Urinary bladder (tissue), 4 donors: ENCODE measurements around the gene PARK7. TPM values are rescaled to one million over a fixed set of nuclear protein-coding genes. Genes with fewer than 3 reads are reported as not detected.

Experiments
- DNase-seq: peaks from one replicate; pipeline ENCODE4 v3.0.0-alpha.2; 2015; ENCODE audit errors: extremely low spot score
- H3K27ac ChIP-seq: one replicate; pipeline ENCODE4 v1.5.1; 2013; ENCODE audit warnings: low read depth, mild to moderate bottlenecking, moderate library complexity
- H3K36me3 ChIP-seq: one replicate; pipeline ENCODE4 v1.6.1; 2013; ENCODE audit warnings: mild to moderate bottlenecking, moderate library complexity; ENCODE audit not compliant: insufficient read depth
- H3K4me1 ChIP-seq: one replicate; pipeline ENCODE4 v1.6.1; 2013; ENCODE audit warnings: mild to moderate bottlenecking, moderate library complexity; ENCODE audit not compliant: insufficient read depth
- H3K4me3 ChIP-seq: one replicate; pipeline ENCODE4 v1.5.1; 2013; ENCODE audit warnings: low read depth, low read length
- WGBS: extraction: QIAGEN DNeasy Blood & Tissue Kit; methylation state at CpG from one replicate; pipeline ENCODE4 v1.1.7; 2013; 5-methylcytosine and 5-hydroxymethylcytosine counted together
- polyA plus RNA-seq: library from polyadenylated mRNA; stranded (reverse); fragments of 200-250 nt; gene quantifications from one replicate; pipeline ENCODE4 v1.2.3, GENCODE V29; 2013
- small RNA-seq: library from RNA; depleted of rRNA; stranded (forward); fragments of <200 nt; gene quantifications from one replicate; pipeline ENCODE3, GENCODE V24; 2014
- total RNA-seq: library from RNA; depleted of rRNA; stranded (reverse); fragments of >200 nt; gene quantifications from one replicate; pipeline ENCODE4 v1.2.3, GENCODE V29; 2014
- donor health status: healthy with polysubstance abuse.
- donor health status: healthy.

PARK7 gene
- total and polyA plus RNA-seq, 2 donors, result 132 to 297 TPM

DNA sequence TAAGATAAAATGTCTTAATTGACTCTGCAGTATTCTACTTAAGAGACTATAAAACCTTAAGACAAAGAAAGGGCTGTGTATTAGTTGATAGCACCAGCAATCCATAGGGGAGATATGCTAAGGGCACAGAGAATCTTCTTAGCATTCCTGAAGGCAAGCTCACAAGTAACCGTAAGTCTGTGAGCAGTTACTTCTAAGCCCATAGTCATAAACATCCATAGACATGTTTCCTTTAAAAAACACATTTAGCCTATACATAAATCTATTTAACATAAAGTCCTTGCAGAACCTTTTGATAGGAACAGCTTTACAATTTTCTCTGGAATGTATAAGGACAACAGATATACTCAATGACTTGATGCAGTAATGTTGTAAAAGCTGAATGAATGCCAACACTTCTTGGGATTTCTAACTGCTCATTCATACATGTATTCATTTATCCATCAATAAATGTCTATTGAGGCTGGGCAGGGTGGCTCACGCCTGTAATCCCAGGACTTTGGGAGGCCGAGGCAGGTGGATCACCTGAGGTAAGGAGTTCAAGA, 70.9 kb downstream of the PARK7 start:
- WGBS, result 82% methylated on average over 3 of the region's 3 CpGs

DNA sequence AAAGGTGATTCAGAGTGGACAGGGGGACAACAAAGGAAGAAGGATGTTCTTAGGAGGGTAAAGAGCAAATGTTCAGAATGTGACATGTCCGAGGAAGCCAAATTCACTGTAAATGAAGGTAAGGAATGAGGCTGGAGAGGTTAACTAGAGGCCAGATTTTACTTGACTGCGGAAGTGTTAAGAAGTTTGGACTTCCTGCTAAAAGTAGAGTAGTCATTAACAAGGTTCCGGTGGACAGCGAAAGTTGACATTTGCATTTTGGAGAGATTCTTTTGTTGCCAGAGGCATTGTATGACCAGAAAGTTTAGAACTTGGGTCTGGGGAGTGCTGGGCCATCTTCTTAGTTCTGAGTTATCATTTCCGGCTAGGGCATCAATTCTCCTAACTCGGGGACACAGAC, 71.8 kb downstream of the PARK7 start:
- H3K4me3 ChIP-seq, result no peak overlapping the region
- WGBS, result 88% methylated on average over 6 of the region's 6 CpGs
- H3K27ac ChIP-seq, result no peak overlapping the region
- H3K4me1 ChIP-seq, result peaks cover 1% of the 10 kb centered on the region
- DNase-seq, result no peak
- H3K36me3 ChIP-seq, result no peaks in the 10 kb centered on the region

More for the DNA sequence above, 70.9 kb downstream of the PARK7 start:
- Histone ChIP-seq H3K4me1 (peaks cover 2% of the 10 kb centered on the region), H3K36me3 (no peaks in the 10 kb centered on the region), H3K4me3 (no peak overlapping the region), H3K27ac (no peak overlapping the region)
- DNase-seq, result no peak

Small RNAs within 50 kb of the gene (small RNA-seq; reads per million reads assigned to genes)
- gene RF00019, result not detected

Other genes starting within 250 kb of the PARK7 start
- gene VAMP3, start 190.4 kb upstream of the PARK7 start, total RNA-seq, result 104 TPM
- 92.4 TPM for gene VAMP3, start 190.4 kb upstream of the PARK7 start, polyA plus RNA-seq
- 16.2 TPM for gene PER3, start 177.4 kb upstream of the PARK7 start, total RNA-seq
- 19.2 TPM for gene PER3, start 177.4 kb upstream of the PARK7 start, polyA plus RNA-seq
- 0.16 TPM for gene UTS2, start 108.6 kb upstream of the PARK7 start, total RNA-seq
- not detected for gene UTS2, start 108.6 kb upstream of the PARK7 start, polyA plus RNA-seq
- gene TNFRSF9, start 20.9 kb upstream of the PARK7 start, total RNA-seq, result 0.16 TPM
- gene TNFRSF9, start 20.9 kb upstream of the PARK7 start, polyA plus RNA-seq, result not detected
- gene ERRFI1, start 64.6 kb downstream of the PARK7 start, total RNA-seq, result 35.1 TPM
- gene ERRFI1, start 64.6 kb downstream of the PARK7 start, polyA plus RNA-seq, result 117 TPM